ENCODE results near the gene AGPAT4.
"Not testable (repeated sequence)": the region's sequence is repeated elsewhere in the genome, so short reads cannot be mapped to it uniquely, and the experiment has no call there.

The AGPAT4 gene

DNA sequence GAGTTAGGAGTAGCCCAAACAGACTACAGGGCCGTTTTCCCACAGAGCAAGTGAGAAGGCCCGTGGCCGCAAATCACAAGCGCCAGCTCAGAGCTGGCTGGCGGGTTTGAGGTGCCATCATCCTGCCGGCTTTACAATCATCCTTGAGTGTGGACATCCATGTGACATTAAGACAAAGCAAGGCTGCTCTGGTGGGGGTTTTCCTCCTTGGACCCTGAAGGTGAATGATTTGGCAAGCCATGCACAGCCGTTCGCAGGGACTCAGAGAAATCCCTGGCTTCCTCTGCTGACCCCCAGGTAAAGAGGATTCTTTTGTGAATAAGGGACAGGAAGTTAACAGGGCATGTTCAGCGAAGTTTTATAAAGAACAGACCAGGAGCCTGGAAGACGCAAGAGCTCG, 137.2 kb downstream of the AGPAT4 start:
- no peak for DNase-seq

DNA sequence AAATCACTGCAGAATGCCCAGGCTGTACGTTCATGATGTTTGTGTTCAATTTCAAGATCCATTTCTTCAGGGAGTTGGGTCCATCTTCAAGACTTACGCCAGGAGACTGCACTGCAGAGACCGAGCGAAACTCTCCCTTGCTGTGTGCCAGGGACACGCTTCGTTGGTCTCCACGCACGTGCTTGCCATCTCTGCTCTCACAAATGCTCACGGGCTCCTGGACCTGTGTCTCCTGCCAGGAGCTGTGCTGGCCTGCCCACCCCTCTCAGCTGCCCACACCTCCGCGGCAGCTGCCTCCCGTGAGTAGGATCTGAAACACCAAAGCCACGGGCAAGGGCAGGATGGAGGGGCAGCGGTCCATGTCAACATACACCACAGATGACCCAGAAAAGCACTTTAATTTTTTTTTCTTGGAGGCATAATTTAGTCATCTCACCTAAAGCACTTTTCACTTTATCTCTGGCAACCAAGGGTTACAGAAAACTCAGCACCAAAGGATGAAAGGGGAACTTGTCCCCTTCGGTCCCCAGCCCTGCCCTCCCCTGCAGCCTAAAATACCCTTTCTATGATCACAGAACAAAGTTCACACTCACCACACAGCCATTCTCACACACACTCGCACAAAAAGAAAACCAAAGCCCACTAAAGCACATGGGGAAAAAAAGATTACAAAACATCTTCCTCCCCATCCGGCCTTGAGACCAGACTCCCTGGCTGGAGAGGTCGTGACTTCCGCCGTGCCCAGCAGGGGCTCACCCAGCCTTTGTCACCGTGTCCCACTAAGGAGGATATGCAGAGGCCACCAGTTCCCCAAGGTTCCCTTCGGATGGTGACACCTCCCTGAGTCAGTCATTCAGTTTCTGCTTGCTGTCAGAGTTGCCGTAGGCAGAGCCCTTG, 137.9 kb downstream of the AGPAT4 start:
- no peak for DNase-seq

DNA sequence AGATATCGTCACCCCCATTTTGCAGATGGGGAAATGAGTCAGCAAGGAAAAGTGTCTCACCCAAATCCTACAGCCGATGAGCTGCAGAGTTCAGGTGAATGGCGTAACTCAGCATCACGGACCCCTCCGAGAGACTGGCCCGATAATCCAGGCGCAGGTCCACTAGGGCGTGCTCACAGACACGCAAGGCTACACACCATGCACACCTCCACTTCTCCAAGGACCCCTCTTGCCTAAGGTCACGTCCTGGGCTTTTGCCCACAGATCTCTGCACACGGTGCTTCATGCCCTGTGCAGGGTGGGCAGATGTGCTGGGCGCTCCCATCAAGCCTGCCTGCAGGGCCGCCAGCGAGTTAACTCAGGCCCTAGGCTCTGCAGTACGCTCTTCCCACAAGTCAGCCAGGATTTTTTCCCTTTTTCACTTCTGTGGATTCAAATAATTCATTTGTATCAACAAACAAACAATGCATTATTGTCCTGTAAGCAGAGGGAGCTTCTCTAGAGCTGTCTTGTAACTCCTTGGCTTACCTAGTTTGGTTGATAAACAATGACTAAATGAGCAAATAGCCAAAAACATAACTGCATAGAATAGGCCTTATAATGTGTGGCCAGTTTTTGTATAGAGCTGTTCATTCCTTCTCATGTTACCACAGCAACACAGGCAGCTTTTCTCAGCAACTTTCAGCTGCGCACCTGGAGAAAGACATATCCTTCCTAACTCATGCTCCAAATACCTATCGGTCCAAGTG, 139.1 kb downstream of the AGPAT4 start:
- no peak for DNase-seq

DNA sequence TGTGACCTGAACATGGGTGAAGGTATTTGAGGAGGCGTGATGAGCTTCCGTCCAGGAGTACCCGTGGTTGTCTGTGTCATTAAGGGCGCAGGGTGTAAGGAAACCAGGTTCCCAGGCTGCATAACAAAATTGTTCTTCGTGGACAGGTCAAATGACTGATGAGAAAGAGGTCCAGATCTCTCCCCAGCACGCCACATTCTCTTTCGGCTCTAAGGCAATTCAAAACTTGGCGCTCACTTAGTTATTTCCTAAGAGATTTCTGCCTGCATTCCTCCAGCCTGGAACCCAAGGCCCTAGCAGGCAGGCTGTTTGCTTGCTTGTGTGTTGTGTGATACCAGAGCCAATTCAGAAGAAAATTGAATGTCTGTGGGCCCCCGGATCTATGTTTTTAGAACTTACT, 139.9 kb downstream of the AGPAT4 start:
- DNase-seq: no peak

DNA sequence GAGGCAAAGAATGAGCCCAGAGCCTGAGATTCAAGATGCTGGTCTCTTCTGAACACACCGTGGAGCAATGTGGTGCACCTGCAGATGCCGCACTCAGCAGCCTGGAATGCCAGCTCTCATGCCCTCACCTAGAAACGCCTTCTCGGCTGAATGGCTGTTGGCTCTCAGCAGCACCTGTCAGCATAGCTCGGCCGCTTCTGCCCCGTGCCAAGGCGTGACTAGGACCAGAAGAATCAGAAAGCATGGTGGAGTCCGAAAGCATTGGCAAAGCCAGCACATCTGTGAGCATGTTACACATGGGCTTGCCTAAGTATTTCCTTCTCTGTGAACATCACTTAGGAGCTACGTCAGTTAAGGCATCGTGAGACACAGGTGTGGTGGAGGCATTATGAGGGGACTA, 141.5 kb downstream of the AGPAT4 start:
- no peak for DNase-seq

DNA sequence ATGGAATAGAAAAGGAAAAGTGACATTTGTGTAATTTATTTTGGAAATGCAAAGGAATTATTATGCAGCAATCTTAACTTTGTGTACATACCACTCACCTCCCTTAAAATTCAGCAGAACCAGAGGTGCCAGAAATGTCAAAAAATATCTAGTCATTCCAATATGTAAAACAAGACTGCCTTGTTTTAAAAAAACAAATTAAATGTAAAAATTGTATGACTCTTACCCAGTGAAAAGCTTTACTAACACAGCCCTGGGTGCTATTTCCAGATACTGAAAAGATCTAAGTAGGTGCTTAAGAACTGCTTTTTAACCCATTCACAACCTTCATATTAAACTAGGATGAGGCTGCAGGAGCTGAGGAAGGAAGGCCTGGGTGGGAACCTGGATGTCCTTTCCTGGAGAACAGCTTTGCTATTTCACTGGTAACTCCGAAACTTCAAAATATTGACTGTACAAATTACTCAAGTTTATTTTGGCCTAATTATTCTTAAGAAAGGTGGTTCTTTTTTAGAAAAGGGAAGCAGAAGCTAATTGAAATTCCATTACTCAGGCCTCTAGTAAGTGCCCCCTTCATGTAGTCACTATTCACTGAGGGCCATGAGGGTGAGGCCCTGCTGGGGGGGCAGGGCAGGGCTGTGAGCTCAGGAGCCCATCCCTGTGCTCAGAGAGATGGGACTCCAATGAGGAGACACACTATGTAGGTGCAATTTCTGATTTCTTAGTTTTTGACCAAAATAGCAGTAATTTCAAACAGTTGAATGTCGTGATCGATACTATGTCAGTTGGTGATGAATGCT, 142.7 kb downstream of the AGPAT4 start:
- no peak for DNase-seq

DNA sequence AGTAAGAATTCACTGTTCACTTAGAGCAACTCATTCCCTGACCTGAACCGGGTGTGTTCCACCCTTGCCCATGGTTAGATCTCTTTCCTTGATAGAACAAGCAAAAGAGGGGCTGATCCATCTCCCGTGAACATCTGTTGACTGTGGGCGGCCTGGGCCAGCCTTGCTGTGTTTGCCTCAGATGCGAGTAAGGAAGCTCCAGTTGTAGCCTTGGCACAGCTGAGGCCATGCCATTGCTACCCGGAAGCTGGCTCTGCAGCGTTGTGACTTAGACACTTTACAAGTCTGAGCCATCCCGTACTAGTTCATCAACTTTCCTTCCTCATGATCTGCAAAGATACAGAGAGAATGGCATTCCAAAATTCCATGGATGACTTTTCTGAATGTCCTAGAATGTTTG, 143.3 kb downstream of the AGPAT4 start:
- no peak for DNase-seq

DNA sequence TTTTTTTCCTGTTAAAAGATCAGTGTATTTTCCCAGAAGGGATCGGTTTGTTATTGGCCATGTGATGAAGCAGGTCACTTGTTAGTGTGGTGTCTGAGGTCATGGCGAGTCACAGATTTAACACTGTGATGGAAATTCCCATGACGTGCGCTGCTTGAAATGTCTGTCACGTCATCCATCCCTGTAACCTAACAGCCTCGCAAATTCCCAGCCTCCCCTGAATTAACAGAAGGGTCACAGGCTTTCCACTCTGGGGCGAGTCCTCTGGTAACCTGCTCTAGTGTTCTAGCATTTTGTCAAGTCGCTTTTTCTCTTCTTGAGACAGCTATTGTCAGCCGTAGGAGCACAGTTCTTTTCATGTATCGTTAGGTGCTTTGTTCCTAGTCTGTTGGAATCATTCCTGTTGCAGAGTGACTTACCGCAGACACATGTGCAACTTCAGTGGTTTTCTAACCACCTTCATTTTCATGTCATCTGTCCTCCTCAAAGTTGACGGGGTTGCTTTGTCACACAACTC, 145.1 kb downstream of the AGPAT4 start:
- DNase-seq: no peak

DNA sequence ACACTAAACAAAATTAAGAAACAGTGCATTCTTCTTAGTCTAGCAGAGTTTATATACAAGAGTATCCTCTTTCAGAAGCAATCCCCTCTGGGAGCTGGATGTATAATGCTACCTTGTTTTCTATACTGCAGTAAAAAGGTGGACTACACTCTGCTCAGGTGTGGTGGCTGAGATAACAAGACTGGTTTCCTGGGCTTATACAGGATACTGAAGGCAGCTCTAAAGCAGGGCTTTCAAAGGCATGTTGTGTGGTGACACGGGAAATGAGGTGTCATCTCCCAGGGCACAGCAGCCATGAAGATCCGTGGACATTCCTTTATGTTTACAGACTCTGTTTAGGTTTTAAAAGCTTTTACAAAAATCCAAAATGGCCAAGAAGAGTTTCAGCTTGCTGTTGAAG, 145.6 kb downstream of the AGPAT4 start:
- no peak for DNase-seq

DNA sequence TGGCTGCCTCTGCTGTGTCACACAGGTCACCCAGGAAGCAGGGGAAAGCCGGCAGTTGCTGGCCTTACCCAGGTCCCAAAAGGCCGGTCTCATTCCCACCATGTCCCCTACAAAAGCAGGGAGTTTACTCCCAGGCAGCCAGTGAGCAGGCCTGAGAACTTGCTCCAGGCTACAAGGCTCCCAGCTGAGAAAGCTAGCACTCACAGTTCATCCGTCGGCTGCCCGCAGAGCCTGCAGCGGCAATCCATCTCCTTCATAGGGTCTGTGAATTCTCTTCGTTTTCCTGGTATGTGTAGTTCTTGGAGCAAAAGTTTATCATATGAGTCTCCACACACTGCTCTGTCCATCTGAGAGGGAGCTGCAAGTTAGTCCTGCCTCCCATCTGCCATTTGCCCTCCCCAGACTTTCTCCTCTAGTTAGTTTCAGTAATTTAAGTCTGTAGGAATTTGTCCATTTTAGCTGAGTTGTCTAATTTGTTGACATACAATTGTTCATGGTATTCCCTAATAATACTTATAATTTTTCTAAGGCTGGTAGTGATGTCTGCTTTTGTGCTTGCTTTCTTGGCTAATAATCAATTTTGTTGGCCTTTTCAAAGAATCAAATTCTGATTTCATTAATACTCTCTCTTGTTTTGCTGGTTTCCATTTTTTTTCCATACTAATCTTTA, 146.7 kb downstream of the AGPAT4 start:
- no peak for DNase-seq

DNA sequence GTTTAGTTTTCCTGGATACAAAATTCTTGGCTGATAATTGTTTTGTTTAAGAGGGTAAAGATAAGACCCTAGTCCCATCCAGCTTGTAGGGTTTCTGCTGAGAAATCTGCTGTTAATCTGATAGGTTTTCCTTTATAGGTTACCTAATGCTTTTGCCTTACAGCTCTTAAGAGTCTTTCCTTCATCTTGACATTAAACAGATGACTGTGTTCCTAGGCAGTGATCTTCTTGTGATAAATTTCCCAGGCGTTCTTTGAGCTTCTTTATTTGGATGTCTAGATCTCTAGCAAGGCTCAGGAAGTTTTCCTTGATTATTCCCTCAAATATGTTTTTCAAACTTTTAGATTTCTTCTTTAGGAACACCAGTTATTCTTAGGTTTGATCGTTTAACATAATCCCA, 148.3 kb downstream of the AGPAT4 start:
- no peak for DNase-seq

DNA sequence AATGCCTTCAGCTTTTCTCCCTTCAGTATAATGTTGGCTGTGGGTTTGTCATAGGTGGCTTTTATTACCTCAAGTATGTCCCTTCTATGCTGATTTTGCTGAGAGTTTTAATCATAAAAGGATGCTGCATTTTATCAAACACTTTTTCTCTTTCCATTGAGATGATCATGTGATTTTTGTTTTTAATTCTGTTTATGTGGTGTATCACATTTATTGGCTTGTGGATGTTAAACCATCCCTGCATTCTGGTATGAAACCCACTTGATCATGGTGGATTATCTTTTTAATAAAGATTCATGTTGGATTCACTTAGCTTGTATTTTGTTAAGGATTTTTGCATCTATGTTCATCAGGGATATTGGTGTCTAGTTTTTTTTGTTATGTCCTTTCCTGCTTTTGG, 150.5 kb downstream of the AGPAT4 start:
- not testable (repeated sequence) for DNase-seq

DNA sequence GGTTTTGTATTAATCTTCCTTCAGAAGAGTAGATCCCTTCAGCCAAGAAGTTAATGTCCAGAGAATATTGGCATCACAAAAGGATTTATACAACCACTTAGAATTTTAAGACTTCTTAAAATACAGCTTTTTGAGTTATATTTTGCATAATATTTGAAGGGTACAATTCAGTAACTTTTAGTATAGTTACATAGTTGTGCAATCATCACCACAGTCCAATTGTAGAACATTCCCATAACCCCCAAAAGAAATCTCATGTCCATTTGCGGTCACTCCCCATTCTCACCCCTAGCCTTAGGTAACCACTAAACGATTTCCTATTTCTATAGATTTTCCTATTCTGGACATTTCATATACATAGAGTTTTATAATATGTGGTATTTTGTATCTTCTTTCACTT, 155.9 kb downstream of the AGPAT4 start:
- DNase-seq: no peak

DNA sequence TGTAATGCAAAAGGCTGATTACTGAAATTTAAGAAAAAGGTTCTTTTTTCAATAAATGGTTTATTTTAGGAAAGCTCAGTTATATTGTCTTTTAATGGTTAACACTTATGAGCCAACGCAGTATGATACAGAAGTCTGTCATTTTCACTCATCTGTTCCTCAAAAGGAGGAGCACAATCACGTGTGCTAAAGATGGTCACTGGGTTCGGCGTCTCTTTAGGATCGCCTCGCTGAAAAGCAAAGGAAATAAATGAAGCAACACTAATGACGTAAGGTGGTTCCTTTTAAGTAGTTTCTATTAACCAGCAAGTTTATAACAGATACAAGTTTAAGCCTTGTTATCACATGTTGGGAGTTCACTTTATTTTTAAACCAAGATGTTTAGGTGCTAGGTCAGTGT, 156.6 kb downstream of the AGPAT4 start:
- DNase-seq: no peak

DNA sequence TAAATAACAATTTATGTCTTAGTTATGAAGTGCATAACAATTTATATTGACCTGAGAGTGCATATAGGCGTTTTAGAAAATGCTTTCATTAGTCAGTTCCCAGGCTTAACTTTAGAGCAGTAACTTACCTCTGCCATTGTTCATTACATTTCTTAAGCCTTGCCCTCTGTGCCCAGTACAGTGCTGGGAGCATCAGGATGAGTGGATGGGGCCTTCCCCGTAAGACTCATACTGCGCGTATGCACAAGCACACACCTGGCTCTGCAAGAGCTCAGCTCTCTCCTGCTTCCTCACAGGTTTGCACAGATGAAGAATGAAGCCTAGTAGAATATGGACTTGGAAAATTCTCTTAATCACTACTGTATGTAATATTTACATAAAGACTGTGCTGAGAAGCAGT, 157.3 kb downstream of the AGPAT4 start:
- DNase-seq: no peak

DNA sequence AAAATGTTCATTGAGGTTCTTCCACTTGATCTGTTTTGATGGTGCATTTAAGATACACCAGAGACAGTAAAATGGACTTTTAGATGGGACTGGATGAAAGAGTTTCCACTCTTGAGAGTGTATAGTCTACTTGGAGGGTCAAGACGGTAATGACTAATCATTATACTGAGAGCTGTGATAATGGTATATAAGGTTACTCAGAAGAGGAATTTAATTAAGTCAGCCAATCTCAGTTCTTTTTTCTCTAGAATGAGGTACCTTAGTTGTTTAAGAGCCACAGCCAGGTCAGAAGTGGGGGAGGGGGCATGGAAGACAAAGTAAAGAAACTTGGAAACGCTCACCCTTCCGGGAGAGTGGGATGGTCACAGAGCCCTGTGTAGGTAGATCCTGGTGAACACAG, 158.4 kb downstream of the AGPAT4 start:
- no peak for DNase-seq

DNA sequence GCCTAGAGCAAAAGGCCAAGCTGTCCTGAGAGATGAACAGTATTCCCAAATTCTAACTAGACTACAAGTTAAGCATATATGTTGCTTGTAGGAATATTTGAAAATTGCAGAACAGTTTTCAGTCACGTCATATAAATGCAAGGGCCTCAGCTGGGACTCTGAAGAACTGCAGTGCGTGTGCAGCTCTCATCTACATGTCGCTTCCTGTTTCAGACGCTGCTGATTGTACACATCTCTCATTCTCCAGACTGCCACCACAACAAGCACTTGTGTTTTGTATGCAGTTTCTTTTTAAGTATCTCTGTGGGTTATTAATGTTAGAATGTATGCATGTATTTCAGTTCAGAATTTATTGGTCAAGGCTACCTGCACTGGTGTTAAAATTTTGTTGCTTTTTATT, 162.6 kb downstream of the AGPAT4 start:
- no peak for DNase-seq

DNA sequence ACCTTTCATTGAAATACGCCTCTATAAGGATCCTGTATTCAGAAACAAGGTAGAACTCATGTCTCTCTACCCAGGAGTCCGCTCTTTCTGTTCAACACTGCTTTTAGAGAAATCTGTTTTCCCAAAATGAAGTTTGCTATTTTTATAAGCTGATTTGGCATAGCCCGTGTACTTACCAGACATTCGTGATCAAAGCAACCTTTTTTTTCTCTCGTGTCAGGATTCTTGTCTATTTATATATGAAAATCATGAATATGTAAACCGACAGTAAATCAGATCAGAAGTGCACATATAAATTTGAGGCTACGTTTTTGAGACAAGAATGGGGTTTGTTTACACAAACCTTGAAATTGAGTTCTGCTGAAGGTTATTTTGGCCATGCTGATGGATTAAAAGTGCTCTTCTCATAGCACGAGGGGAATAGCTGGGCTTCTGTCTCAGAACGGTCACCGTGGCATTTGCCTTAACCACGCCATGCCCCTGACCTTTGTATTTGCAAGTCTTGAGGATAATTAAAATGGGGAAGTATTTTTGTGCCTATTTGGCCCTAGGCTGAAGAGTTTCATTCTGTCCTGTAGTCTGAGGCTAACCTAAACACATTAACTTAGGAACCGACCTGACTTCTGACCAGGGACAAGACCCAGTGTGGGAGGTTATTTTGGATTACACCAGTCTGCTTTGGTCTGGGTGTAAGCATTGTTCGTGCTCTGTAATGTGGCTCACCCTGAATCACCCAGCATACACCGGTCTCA, 163.7 kb downstream of the AGPAT4 start:
- DNase-seq: no peak

DNA sequence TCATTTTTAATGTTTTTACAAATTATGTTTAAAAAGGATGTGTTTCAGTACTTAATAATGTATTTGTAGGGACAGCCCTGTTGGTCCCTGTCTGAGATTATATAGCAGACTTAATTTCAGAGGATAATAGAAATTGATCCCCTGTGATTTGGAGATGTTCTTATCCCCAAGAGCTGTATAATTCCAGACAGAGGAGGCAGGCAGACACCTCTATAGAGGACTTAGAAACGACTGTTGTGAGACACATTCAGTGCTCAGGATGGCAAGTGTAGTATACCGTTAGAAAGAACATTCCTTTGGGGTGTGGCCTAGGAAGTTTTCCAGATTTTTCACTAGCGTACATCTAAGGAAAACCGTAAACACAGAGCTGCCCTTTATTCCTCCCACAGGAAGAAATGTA, 164.5 kb downstream of the AGPAT4 start:
- DNase-seq: no peak

DNA sequence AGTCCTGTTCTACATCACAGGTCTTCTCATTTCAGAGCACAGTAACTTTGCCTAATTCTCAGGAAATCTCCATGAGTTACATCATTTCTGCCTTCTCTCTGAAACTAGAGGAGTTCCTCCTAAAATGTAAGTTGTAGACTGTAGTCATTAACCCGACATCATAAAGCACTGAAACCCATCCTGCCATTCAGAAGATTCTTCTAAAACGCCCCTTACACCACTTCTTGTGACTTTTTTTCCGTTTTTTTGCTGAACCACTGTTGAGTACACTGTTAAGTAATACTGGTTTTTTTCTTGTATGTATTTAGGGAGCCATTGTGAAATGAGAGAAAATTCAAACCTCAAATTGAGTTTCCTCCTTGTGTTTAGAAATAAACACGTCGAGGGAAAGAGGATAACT, 164.9 kb downstream of the AGPAT4 start:
- DNase-seq: no peak

DNA sequence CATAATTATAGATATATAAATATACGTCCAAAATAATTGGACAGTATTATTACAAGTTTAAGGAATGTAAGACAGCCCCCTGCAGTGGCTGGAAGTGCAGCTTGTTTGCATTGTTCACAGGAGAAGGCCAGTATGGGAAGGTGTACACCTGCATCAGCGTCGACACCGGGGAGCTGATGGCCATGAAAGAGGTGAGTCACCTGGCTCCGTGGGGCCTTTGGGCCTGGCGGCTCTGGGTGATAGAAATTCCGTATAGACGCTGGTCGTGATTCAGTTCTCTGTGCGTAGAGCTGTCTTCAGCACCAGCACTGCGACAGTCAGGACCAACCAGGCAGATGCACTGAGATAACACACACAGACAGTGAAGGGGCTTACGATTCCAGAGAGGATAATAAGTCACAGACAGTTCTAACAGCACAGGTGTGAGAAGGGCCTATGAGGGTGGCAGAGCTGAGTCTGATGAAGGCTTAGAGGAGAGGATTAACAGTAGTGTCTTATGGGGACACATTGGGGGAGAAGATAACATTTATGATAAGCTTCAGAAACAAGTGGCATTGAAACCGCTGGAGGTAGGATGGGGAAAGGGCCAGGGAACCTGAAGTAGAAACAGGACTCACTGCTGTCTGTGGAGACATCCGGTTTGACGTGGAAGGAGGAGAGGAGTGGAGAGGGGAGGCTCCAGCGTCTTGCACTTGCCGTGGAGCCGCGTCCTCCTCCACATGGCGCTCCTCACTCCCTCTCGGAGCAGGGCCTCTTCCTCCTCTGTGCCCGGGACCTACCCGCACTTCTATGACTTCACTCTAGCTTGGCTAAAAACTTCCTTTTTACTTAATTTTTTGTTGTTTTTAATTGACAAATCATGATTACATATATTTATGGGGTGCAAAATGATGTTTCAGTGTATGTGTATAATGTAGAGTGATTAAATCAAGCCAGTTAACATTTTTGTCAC, 165.8 kb downstream of the AGPAT4 start:
- DNase-seq: no peak
